ENCODE results near the gene ABCC10.

GRCh38 chr6:43464337-43464736, 37.0 kb downstream of the ABCC10 start:
- TF ChIP-seq CTCF (conservative IDR thresholded peaks at IDR 0.05) (no peak), EZH2 (IDR thresholded peaks at IDR 0.05; ENCODE audit: low read depth) (no peak)
